ENCODE results near the gene VCL. TPM values are rescaled to one million over a fixed set of nuclear protein-coding genes. Genes with fewer than 3 reads are reported as not detected.

The VCL gene
- total and polyA plus RNA-seq, 2 of the 8 experiments (the other 6 are each of a cell fraction or from before 2014, with no cell fraction given): 119 to 377 TPM

DNA sequence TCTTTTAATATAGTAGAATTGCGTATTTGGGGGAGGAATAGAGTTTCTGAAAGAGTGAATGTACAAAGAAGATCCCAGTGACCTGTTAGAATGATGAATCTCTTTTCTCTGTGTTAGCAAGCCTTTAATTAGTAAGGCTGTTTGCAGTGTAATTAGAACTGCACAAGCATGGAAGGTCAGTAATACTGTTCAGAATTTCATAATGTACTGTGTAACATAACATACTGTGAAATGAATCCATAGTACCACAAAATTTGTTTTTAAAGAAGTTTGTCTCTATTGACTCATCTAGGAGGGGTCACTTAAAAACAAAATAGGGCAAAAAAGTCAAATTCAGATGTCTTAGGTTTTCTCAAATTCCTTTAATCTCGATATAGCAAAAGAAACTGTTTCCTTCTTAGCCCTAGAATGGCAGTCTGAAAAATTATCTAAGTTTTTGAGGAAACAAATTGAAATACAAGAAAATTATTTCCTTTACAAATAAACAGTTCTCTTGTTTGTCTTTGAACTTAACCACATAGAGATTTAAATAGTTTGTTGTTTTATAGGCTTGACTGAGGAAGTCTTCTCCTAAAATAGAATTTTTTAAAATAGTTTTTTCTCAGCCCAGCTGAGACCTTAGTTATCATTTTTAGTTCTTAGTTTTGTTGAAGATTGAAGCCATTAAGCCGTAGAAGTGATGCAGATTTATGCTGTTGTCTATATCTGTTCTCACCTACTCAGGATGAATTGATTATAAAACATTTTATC, 165.6 kb downstream of the VCL start:
- Histone ChIP-seq H2BK15ac (ENCODE audit: low read length) (no peak overlapping the region), H3K4me1 (replicated peaks in 1 of 4; ENCODE audit: control insufficient read depth in 3 of 4, insufficient read depth in 4 of 4, low read length in 3 of 4) (no peaks in the 10 kb centered on the region; a peak in 1 of 7 replicates), H3K56ac (replicated peaks; ENCODE audit: insufficient read length, low read depth, low read length) (no peak overlapping the region), H3K79me2 (ENCODE audit: control insufficient read depth in 1 of 2, insufficient read depth in 2 of 2, low read length in 2 of 2) (peaks cover 0 to 45% of the 10 kb centered on the region in 2 experiments; a peak in 3 of 4 replicates), H3K4me3 (ENCODE audit: extremely low read depth in 1 of 4, insufficient read depth in 2 of 4, low read depth in 3 of 4, low read length in 4 of 4) (no peak overlapping the region), H4K91ac (replicated peaks; ENCODE audit: insufficient read length, low read length) (no peak overlapping the region), H4K8ac (ENCODE audit: extremely low read depth, insufficient read depth, low read length) (no peak overlapping the region), H2AK5ac (ENCODE audit: low read depth, low read length) (no peak overlapping the region), H2AFZ (ENCODE audit: low read length) (no peak overlapping the region), H3K27me3 (replicated peaks in 1 of 4; ENCODE audit: control insufficient read depth in 3 of 4, extremely low read depth in 1 of 4, insufficient read depth in 3 of 4, low read length in 3 of 4) (no peaks in the 10 kb centered on the region), H2BK120ac (replicated peaks; ENCODE audit: low read depth, low read length) (no peak overlapping the region), H2BK5ac (ENCODE audit: low read depth, low read length) (no peak overlapping the region), H3K27ac (ENCODE audit: low read depth, low read length) (no peak overlapping the region), H3K9me3 (ENCODE audit: insufficient read depth in 2 of 2, low read depth in 1 of 2, low read length in 1 of 2) (no peaks in the 10 kb centered on the region), H3K23ac (ENCODE audit: insufficient read length) (no peak overlapping the region), H3K18ac (ENCODE audit: extremely low read depth, low read length) (no peak overlapping the region), H3K36me3 (ENCODE audit: control insufficient read depth in 2 of 4, insufficient read depth in 4 of 4, low read length in 3 of 4) (no peaks in the 10 kb centered on the region), H3K9ac (replicated peaks in 1 of 4; ENCODE audit: extremely low read depth in 1 of 4, low read depth in 3 of 4, low read length in 3 of 4) (no peak overlapping the region), H3K79me1 (ENCODE audit: low read depth, low read length) (no peaks in the 10 kb centered on the region; the same call in 1 of the 2 replicates), H3K14ac (ENCODE audit: insufficient read length) (no peak overlapping the region), H4K5ac (ENCODE audit: insufficient read length, low read depth, low read length) (no peak overlapping the region), H3K23me2 (ENCODE audit: low read depth, low read length) (no peaks in the 10 kb centered on the region), H2BK12ac (ENCODE audit: low read depth, low read length) (no peak overlapping the region), H3K4me2 (ENCODE audit: insufficient read depth in 1 of 2, low read depth in 2 of 2, low read length in 2 of 2) (no peak overlapping the region), H3K4ac (replicated peaks; ENCODE audit: insufficient read length, low read depth, low read length) (no peak overlapping the region), H4K20me1 (replicated peaks in 1 of 2; ENCODE audit: control insufficient read depth in 1 of 2, insufficient read depth in 2 of 2, low read length in 2 of 2) (peaks cover 4 to 5% of the 10 kb centered on the region in 2 experiments), H2BK20ac (ENCODE audit: low read length) (no peak overlapping the region)
- POLR2A ChIA-PET (ENCODE audit: partially characterized antibody): interaction anchor here (1.7 kb wide), 1 partner anchor 13 kb away, joined by 7 read pairs; no protein-coding TSS in a partner anchor
- CTCF ChIA-PET (ENCODE audit: partially characterized antibody): interaction anchor here (1.4 kb wide), 1 partner anchor 10 kb away, joined by 7 read pairs; no protein-coding TSS in a partner anchor
- FAIRE-seq: no peak
- 78% methylated on average over 3 of the region's 3 CpGs; no CpG with 5 or more reads in 1 of the 2 experiments for WGBS, 2 experiments (ENCODE audit: extremely low coverage in 1 of 2, insufficient coverage in 1 of 2, insufficient read length in 1 of 2, insufficient replicate concordance in 2 of 2, low coverage in 1 of 2, low lambda C conversion rate in 2 of 2, missing lambda C conversion rate in 1 of 2)
- DNase-seq (ENCODE audit: low read depth in 1 of 2, low spot score in 2 of 2): no peak
- no peak for TF ChIP-seq CBX8 (IDR thresholded peaks at IDR 0.05; ENCODE audit: borderline replicate concordance, low read depth, low read length)
- TF ChIP-seq, protein P1, sequence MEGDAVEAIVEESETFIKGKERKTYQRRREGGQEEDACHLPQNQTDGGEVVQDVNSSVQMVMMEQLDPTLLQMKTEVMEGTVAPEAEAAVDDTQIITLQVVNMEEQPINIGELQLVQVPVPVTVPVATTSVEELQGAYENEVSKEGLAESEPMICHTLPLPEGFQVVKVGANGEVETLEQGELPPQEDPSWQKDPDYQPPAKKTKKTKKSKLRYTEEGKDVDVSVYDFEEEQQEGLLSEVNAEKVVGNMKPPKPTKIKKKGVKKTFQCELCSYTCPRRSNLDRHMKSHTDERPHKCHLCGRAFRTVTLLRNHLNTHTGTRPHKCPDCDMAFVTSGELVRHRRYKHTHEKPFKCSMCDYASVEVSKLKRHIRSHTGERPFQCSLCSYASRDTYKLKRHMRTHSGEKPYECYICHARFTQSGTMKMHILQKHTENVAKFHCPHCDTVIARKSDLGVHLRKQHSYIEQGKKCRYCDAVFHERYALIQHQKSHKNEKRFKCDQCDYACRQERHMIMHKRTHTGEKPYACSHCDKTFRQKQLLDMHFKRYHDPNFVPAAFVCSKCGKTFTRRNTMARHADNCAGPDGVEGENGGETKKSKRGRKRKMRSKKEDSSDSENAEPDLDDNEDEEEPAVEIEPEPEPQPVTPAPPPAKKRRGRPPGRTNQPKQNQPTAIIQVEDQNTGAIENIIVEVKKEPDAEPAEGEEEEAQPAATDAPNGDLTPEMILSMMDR (IDR thresholded peaks at IDR 0.05; ENCODE audit: control extremely low read depth in 1 of 3, insufficient read depth in 1 of 3, low read depth in 1 of 3, low read length in 3 of 3): no peak
- TF ChIP-seq GTF2F1 (IDR thresholded peaks at IDR 0.05; ENCODE audit: borderline replicate concordance, low read depth, low read length): no peak

Measured in H1 (cell line).